Measurements from ENCODE around the gene ASPG. TPM values are rescaled to one million over a fixed set of nuclear protein-coding genes. Genes with fewer than 3 reads are reported as not detected.

The ASPG gene
- total RNA-seq, 1 experiment from 2014 or later = not detected

GRCh38 chr14:104066719-104067295, 18.7 kb upstream of the ASPG start:
- in situ Hi-C loops (cut with HindIII; ENCODE audit: low pct_unique_long_range_greater_than_20kb, low sequenced_read_pairs) = no loop called here
- no peak overlapping the region for H3K4me3 ChIP-seq (ENCODE audit: low read depth in 2 of 2, low read length in 2 of 2)
- H3K27me3 ChIP-seq (ENCODE audit: control insufficient read depth, insufficient read depth, low read length) = no peaks in the 10 kb centered on the region
- no peaks in the 10 kb centered on the region for H3K4me1 ChIP-seq (ENCODE audit: control insufficient read depth, insufficient read depth, low read length)
- no peaks in the 10 kb centered on the region for H3K9me3 ChIP-seq (ENCODE audit: control insufficient read depth, insufficient read depth, low read depth, low read length)
- no peak overlapping the region for H3K27ac ChIP-seq (ENCODE audit: low read length)
- no peaks in the 10 kb centered on the region for H3K36me3 ChIP-seq (ENCODE audit: control insufficient read depth, insufficient read depth, low read length)
- no TSS peak for BruUV-seq (replicated peaks)
- CTCF ChIA-PET = no interaction called here
- POLR2A ChIA-PET = no interaction called here
- ATAC-seq = no peak
- TF ChIP-seq REST (IDR thresholded peaks at IDR 0.05; ENCODE audit: insufficient read depth in 1 of 2, low read depth in 2 of 2, low read length in 1 of 2) = no peak
- TF ChIP-seq POLR2AphosphoS5 (IDR thresholded peaks at IDR 0.05; ENCODE audit: low read depth, low read length) = no peak
- TF ChIP-seq CTCF (IDR thresholded peaks at IDR 0.05) = no peak
- no peak for TF ChIP-seq TCF7L2 (IDR thresholded peaks at IDR 0.05; ENCODE audit: low read depth, low read length)
- TF ChIP-seq SIN3A (IDR thresholded peaks at IDR 0.05; ENCODE audit: borderline replicate concordance, insufficient read depth, low read depth, low read length) = no peak
- intact Hi-C loops (cut with micrococcal nuclease; ENCODE audit: unreplicated experiment) = no loop called here
- DNase-seq (ENCODE audit: low read depth, low spot score) = no peak

GRCh38 chr14:104069541-104069940, 16.0 kb upstream of the ASPG start:
- ATAC-seq (no peak), DNase-seq (ENCODE audit: low read depth, low spot score) (no peak)
- Histone ChIP-seq H3K36me3 (ENCODE audit: control insufficient read depth, insufficient read depth, low read length) (no peaks in the 10 kb centered on the region), H3K4me1 (ENCODE audit: control insufficient read depth, insufficient read depth, low read length) (no peaks in the 10 kb centered on the region), H3K9me3 (ENCODE audit: control insufficient read depth, insufficient read depth, low read depth, low read length) (no peaks in the 10 kb centered on the region), H3K4me3 (ENCODE audit: low read depth in 2 of 2, low read length in 2 of 2) (no peak overlapping the region), H3K27ac (ENCODE audit: low read length) (no peak overlapping the region), H3K27me3 (ENCODE audit: control insufficient read depth, insufficient read depth, low read length) (no peaks in the 10 kb centered on the region)
- no TSS peak for BruUV-seq (replicated peaks)
- ChIA-PET CTCF (no interaction called here), POLR2A (no interaction called here)
- in situ Hi-C loops (cut with HindIII; ENCODE audit: low pct_unique_long_range_greater_than_20kb, low sequenced_read_pairs) = no loop called here
- no peak for TF ChIP-seq POLR2AphosphoS5 (IDR thresholded peaks at IDR 0.05; ENCODE audit: low read depth, low read length)
- no peak for TF ChIP-seq REST (IDR thresholded peaks at IDR 0.05; ENCODE audit: insufficient read depth in 1 of 2, low read depth in 2 of 2, low read length in 1 of 2)
- TF ChIP-seq TCF7L2 (IDR thresholded peaks at IDR 0.05; ENCODE audit: low read depth, low read length) = no peak
- no peak for TF ChIP-seq CTCF (IDR thresholded peaks at IDR 0.05)
- no peak for TF ChIP-seq SIN3A (IDR thresholded peaks at IDR 0.05; ENCODE audit: borderline replicate concordance, insufficient read depth, low read depth, low read length)
- intact Hi-C loops (cut with micrococcal nuclease; ENCODE audit: unreplicated experiment) = no loop called here

All from Panc1 (cell line).